KBM-7 (cell line): Measurements from ENCODE around the gene CCL8.

Experiments
- DNase-seq: peaks from one replicate; pipeline ENCODE4 v3.0.0-alpha.2; 2015
- in situ Hi-C: fragments of 300-500 bp; cut with MboI; formaldehyde crosslinking; loops from 2 replicates; pipeline ENCODE4 v1.14.3; 2020; ENCODE audit warnings: low sequenced_read_pairs, low pct_unique_long_range_greater_than_20kb, mixed read lengths

Gene CCL8

GRCh38 chr17:34363183-34363661 is 44.0 kb downstream of the CCL8 start, which contains the start of gene CCL1:
Gene CCL1 (minus strand): TSS chr17:34363233. CDS start chr17:34363161, 72 bp downstream.
- in situ Hi-C loops, result loop anchor here (10.0 kb wide), 1 partner anchor 158 kb away; no protein-coding TSS in a partner anchor
- DNase-seq, result no peak

GRCh38 chr17:34364751-34365150 is 45.5 kb downstream of the CCL8 start:
- in situ Hi-C loops, result loop anchor here (10.0 kb wide), 1 partner anchor 160 kb away; no protein-coding TSS in a partner anchor

GRCh38 chr17:34365340-34365739 is 46.1 kb downstream of the CCL8 start:
- DNase-seq, result peak; percentile 15

More at GRCh38 chr17:34364751-34365150, 45.5 kb downstream of the CCL8 start:
- DNase-seq, result no peak

GRCh38 chr17:34366010-34366409 is 46.8 kb downstream of the CCL8 start:
- in situ Hi-C loops, result loop anchor here (10.0 kb wide), 1 partner anchor 161 kb away; no protein-coding TSS in a partner anchor
- no peak for DNase-seq

More at GRCh38 chr17:34365340-34365739, 46.1 kb downstream of the CCL8 start:
- in situ Hi-C loops, result loop anchor here (10.0 kb wide), 1 partner anchor 161 kb away; no protein-coding TSS in a partner anchor

GRCh38 chr17:34366529-34367107 is 47.4 kb downstream of the CCL8 start:
- no peak for DNase-seq
- in situ Hi-C loops, result loop anchor here (10.0 kb wide), 1 partner anchor 162 kb away; no protein-coding TSS in a partner anchor

GRCh38 chr17:34367486-34368195 is 48.4 kb downstream of the CCL8 start:
- DNase-seq, result no peak
- in situ Hi-C loops, result loop anchor here (10.0 kb wide), 1 partner anchor 163 kb away; no protein-coding TSS in a partner anchor

- in situ Hi-C loops, result loop anchor here (10.0 kb wide), 1 partner anchor 164 kb away; no protein-coding TSS in a partner anchor
- no peak for DNase-seq
These were observed 49.1 kb downstream of the CCL8 start for GRCh38 chr17:34368196-34368945.

- in situ Hi-C loops, result loop anchor here (10.0 kb wide), 1 partner anchor 164 kb away; no protein-coding TSS in a partner anchor
- no peak for DNase-seq
These were observed 49.8 kb downstream of the CCL8 start for GRCh38 chr17:34368946-34369500.

GRCh38 chr17:34369571-34369970 is 50.3 kb downstream of the CCL8 start:
- in situ Hi-C loops, result loop anchor here (10.0 kb wide), 1 partner anchor 165 kb away; no protein-coding TSS in a partner anchor

GRCh38 chr17:34370376-34370996 is 51.3 kb downstream of the CCL8 start:
- no peak for DNase-seq
- in situ Hi-C loops, result no loop called here

More at GRCh38 chr17:34369571-34369970, 50.3 kb downstream of the CCL8 start:
- no peak for DNase-seq

GRCh38 chr17:34370997-34371395 is 51.8 kb downstream of the CCL8 start:
- in situ Hi-C loops, result no loop called here
- no peak for DNase-seq
